ENCODE data around the gene SNCAIP.

DNA sequence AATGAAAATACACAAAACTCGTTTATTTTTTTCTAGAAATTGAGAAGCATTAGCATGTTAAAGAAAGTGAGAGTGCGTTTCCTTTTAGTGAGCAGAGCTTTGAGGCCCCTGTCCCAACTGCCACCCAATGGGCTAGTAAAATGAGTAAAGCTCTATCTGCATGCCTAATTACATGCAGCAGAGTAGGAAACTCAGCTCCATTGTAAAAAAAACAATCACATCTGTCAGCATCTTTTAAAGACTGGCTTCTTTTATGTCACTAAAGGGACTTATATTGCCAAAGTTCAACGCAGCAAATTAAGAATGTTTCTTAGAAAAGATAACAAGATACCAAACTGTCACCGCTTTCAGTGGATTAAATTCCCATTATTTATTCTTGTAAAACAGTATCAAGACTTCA, 154.0 kb downstream of the SNCAIP start:
- TF ChIP-seq, protein P1, sequence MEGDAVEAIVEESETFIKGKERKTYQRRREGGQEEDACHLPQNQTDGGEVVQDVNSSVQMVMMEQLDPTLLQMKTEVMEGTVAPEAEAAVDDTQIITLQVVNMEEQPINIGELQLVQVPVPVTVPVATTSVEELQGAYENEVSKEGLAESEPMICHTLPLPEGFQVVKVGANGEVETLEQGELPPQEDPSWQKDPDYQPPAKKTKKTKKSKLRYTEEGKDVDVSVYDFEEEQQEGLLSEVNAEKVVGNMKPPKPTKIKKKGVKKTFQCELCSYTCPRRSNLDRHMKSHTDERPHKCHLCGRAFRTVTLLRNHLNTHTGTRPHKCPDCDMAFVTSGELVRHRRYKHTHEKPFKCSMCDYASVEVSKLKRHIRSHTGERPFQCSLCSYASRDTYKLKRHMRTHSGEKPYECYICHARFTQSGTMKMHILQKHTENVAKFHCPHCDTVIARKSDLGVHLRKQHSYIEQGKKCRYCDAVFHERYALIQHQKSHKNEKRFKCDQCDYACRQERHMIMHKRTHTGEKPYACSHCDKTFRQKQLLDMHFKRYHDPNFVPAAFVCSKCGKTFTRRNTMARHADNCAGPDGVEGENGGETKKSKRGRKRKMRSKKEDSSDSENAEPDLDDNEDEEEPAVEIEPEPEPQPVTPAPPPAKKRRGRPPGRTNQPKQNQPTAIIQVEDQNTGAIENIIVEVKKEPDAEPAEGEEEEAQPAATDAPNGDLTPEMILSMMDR (conservative IDR thresholded peaks at IDR 0.05 in 1 of 2, IDR thresholded peaks at IDR 0.05 in 1 of 2; ENCODE audit: extremely low read depth in 1 of 2, insufficient read depth in 1 of 2, low read depth in 1 of 2, low read length in 2 of 2) = no peak
- TF ChIP-seq EZH2 (IDR thresholded peaks at IDR 0.05; ENCODE audit: borderline replicate concordance, low read length) = no peak

Data from mammary epithelial cell (primary cell).